CD4-positive, alpha-beta T cell (primary cell): ENCODE results near the gene NKIRAS2. TPM values are rescaled to one million over a fixed set of nuclear protein-coding genes. Genes with fewer than 3 reads are reported as not detected.

Experiments used
- ATAC-seq: fragments of 200-7000 bp; cut with Tn5 transposase; one replicate; pipeline ENCODE4 v1.10.0; 2022; ENCODE audit warnings: mild to moderate bottlenecking; ENCODE audit not compliant: poor library complexity
- CTCF ChIA-PET: fragments of 350-600 bp; sonication (Branson Sonifier 250); formaldehyde crosslinking; loops from one replicate; lab custom pipeline; 2021; ENCODE audit warnings: antibody characterized with exemption, inconsistent platforms; lab: Charles Lee
- POLR2A ChIA-PET: fragments of 350-600 bp; sonication (Branson Sonifier 250); formaldehyde crosslinking; loops from one replicate; lab custom pipeline; 2021; ENCODE audit warnings: antibody characterized with exemption, inconsistent platforms; lab: Charles Lee
- DNase-seq, 14 experiments: peaks; one replicate each; pipeline ENCODE4 v3.0.0-alpha.2; 2013 to 2020; ENCODE audit warnings: mixed read lengths in 2 of 14
- H3K27ac ChIP-seq, 2 donors: one replicate each; pipeline versions ENCODE4 v1.5.1 to v1.7.0; 2013; ENCODE audit warnings: low read length in 2 of 2, low read depth in 1 of 2, mild to moderate bottlenecking in 1 of 2
- H3K27me3 ChIP-seq, 2 experiments: 1 replicate in 1 of 2; 2 replicates in 1 of 2; pipeline versions ENCODE4 v1.6.1 to v1.7.0; 2013; ENCODE audit warnings: low read length in 2 of 2, control low read depth in 1 of 2, mild to moderate bottlenecking in 1 of 2, moderate library complexity in 1 of 2; ENCODE audit not compliant: insufficient read depth in 2 of 2, control insufficient read depth in 1 of 2
- H3K36me3 ChIP-seq: one replicate; pipeline ENCODE4 v1.6.1; 2013; ENCODE audit warnings: low read length, control low read depth; ENCODE audit not compliant: insufficient read depth
- H3K4me1 ChIP-seq: one replicate; pipeline ENCODE4 v1.6.1; 2013; ENCODE audit warnings: low read length, control low read depth; ENCODE audit not compliant: insufficient read depth
- H3K4me3 ChIP-seq: one replicate; pipeline ENCODE4 v1.5.1; 2013; ENCODE audit warnings: mild to moderate bottlenecking, low read length, moderate library complexity
- H3K9me3 ChIP-seq, 2 experiments: 1 replicate in 1 of 2; 2 replicates in 1 of 2; pipeline versions ENCODE4 v1.6.1 to v1.7.0; 2013; ENCODE audit warnings: low read length in 2 of 2, mild to moderate bottlenecking in 2 of 2, control low read depth in 1 of 2, moderate library complexity in 1 of 2; ENCODE audit not compliant: control insufficient read depth in 1 of 2, insufficient read depth in 1 of 2
- H3K27ac Mint-ChIP-seq: one replicate; pipeline ENCODE4 v1.8.0; 2020; ENCODE audit warnings: mixed read lengths
- H3K27me3 Mint-ChIP-seq: one replicate; pipeline ENCODE4 v1.8.0; 2021; ENCODE audit warnings: mixed read lengths
- H3K36me3 Mint-ChIP-seq: one replicate; pipeline ENCODE4 v1.8.0; 2021; ENCODE audit warnings: low read depth, mixed read lengths
- H3K4me1 Mint-ChIP-seq: one replicate; pipeline ENCODE4 v1.8.0; 2021; ENCODE audit warnings: low read depth, mixed read lengths
- H3K4me3 Mint-ChIP-seq: one replicate; pipeline ENCODE4 v1.8.0; 2020; ENCODE audit warnings: mild to moderate bottlenecking, mixed read lengths
- H3K9me3 Mint-ChIP-seq: one replicate; pipeline ENCODE4 v1.8.0; 2020; ENCODE audit warnings: mixed read lengths
- intact Hi-C, 2 experiments: fragments of 100-400 bp; cut with DNase I in 1 of 2; cut with micrococcal nuclease in 1 of 2; formaldehyde crosslinking; loops; one replicate each; pipeline versions ENCODE4 v1.15.1 to v1.9.0; 2023 to 2025; cut with DNase I, micrococcal nuclease
- total RNA-seq, 174 experiments: library from RNA in 2 of 174; stranded (reverse) in 2 of 174; gene quantifications; one replicate each; pipeline ENCODE4 v1.2.3 and lab custom pipeline; 2021 to 2026
- TF ChIP-seq, protein P1 (sequence below): fragments of 200-600 bp; IDR thresholded peaks from one replicate; pipeline ENCODE4 v1.8.0; 2022; ENCODE audit warnings: antibody characterized with exemption, mild to moderate bottlenecking

Gene NKIRAS2
- total RNA-seq, 2 experiments from 2014 or later: 12.5 to 12.9 TPM

- ATAC-seq (no peak), DNase-seq (no peak)
- H3K9me3 ChIP-seq: no peaks in the 10 kb centered on the region
- no peak overlapping the region for H3K4me3 Mint-ChIP-seq
- peaks cover 15% of the 10 kb centered on the region for H3K27me3 Mint-ChIP-seq
- no peaks in the 10 kb centered on the region for H3K36me3 Mint-ChIP-seq
- H3K36me3 ChIP-seq: no peaks in the 10 kb centered on the region
- H3K27ac Mint-ChIP-seq: no peak overlapping the region
- POLR2A ChIA-PET: interaction anchor here (1.4 kb wide), 1 partner anchor 10 kb away, joined by 3 read pairs; no protein-coding TSS in a partner anchor
- H3K4me1 ChIP-seq: peaks cover 10% of the 10 kb centered on the region
- intact Hi-C loops: loop anchor here in 1 of 2 experiments (5.0 kb wide), 1 partner anchor 35 kb away; no protein-coding TSS in a partner anchor
- no peaks in the 10 kb centered on the region for H3K9me3 Mint-ChIP-seq
- H3K4me1 Mint-ChIP-seq: peaks cover 26% of the 10 kb centered on the region
- H3K27ac ChIP-seq: no peak overlapping the region
- H3K27me3 ChIP-seq: peaks cover 0 to 4% of the 10 kb centered on the region in 2 experiments
- CTCF ChIA-PET: no interaction called here
- TF ChIP-seq, protein P1, sequence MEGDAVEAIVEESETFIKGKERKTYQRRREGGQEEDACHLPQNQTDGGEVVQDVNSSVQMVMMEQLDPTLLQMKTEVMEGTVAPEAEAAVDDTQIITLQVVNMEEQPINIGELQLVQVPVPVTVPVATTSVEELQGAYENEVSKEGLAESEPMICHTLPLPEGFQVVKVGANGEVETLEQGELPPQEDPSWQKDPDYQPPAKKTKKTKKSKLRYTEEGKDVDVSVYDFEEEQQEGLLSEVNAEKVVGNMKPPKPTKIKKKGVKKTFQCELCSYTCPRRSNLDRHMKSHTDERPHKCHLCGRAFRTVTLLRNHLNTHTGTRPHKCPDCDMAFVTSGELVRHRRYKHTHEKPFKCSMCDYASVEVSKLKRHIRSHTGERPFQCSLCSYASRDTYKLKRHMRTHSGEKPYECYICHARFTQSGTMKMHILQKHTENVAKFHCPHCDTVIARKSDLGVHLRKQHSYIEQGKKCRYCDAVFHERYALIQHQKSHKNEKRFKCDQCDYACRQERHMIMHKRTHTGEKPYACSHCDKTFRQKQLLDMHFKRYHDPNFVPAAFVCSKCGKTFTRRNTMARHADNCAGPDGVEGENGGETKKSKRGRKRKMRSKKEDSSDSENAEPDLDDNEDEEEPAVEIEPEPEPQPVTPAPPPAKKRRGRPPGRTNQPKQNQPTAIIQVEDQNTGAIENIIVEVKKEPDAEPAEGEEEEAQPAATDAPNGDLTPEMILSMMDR: no peak
- H3K4me3 ChIP-seq: no peak overlapping the region
These were observed 42.0 kb downstream of the NKIRAS2 start for GRCh38 chr17:42061646-42062487.

DNA sequence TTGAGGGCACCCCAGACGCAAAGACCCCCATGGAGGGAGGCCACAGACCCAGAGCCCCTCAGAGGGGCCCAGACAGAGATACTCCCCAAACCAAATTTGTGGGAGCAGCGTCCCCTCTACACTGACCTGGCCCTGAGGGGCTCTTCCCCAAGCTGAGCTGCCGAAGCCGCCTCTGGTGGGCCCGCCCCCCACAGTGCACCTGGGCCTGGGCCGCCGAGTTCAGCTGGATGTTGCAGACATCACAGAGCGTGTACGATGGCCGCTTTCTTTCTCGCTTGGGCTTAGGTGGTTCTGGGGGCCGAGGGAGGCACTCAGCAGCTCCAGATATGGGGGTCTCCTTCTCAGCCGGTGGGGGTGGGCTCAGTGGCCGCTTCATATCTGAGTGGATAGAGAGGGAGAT lies 42.8 kb downstream of the NKIRAS2 start:
- Histone ChIP-seq H3K27ac (no peak overlapping the region), H3K4me1 (peaks cover 16% of the 10 kb centered on the region), H3K4me3 (no peak overlapping the region), H3K9me3 (no peaks in the 10 kb centered on the region), H3K27me3 (no peaks in the 10 kb centered on the region), H3K36me3 (no peaks in the 10 kb centered on the region)
- ATAC-seq: no peak
- ChIA-PET POLR2A (interaction anchor here (1.4 kb wide), 1 partner anchor 9 kb away, joined by 3 read pairs; no protein-coding TSS in a partner anchor), CTCF (no interaction called here)
- Mint-ChIP-seq H3K27ac (no peak overlapping the region), H3K4me3 (no peak overlapping the region), H3K27me3 (peaks cover 15% of the 10 kb centered on the region), H3K36me3 (no peaks in the 10 kb centered on the region), H3K4me1 (peaks cover 26% of the 10 kb centered on the region), H3K9me3 (no peaks in the 10 kb centered on the region)
- TF ChIP-seq, protein P1: no peak
- intact Hi-C loops: loop anchor here in 1 of 2 experiments (5.0 kb wide), 1 partner anchor 35 kb away; no protein-coding TSS in a partner anchor
- DNase-seq: no peak

- no peaks in the 10 kb centered on the region for H3K36me3 Mint-ChIP-seq
- Histone ChIP-seq H3K9me3 (no peaks in the 10 kb centered on the region), H3K4me1 (peaks cover 16% of the 10 kb centered on the region), H3K4me3 (no peak overlapping the region), H3K36me3 (no peaks in the 10 kb centered on the region), H3K27ac (no peak overlapping the region), H3K27me3 (no peaks in the 10 kb centered on the region)
- ChIA-PET CTCF (interaction anchor here (1.3 kb wide), 1 partner anchor 36 kb away, joined by 4 read pairs; no protein-coding TSS in a partner anchor), POLR2A (interaction anchor here (0.8 to 1.1 kb wide), 3 partner anchors 45 to 429 kb away, joined by 3 read pairs; partner anchors contain the start of genes DNAJC7 and NKIRAS2)
- H3K4me3 Mint-ChIP-seq: no peak overlapping the region
- TF ChIP-seq, protein P1: no peak
- H3K27ac Mint-ChIP-seq: peak overlapping the region; percentile 60
- H3K27me3 Mint-ChIP-seq: peaks cover 11% of the 10 kb centered on the region
- ATAC-seq (peak; percentile 33), DNase-seq (peak in 1 of 14 experiments; percentile 43)
- H3K9me3 Mint-ChIP-seq: no peaks in the 10 kb centered on the region
- peaks cover 26% of the 10 kb centered on the region for H3K4me1 Mint-ChIP-seq
- intact Hi-C loops: no loop called here
These were observed 45.3 kb downstream of the NKIRAS2 start for GRCh38 chr17:42065201-42065600.
